Measurements from ENCODE around the gene KRTAP12-2. TPM values are rescaled to one million over a fixed set of nuclear protein-coding genes. Genes with fewer than 3 reads are reported as not detected.

Gene KRTAP12-2
- total and polyA plus RNA-seq, 4 experiments from 2014 or later, result not detected

DNA sequence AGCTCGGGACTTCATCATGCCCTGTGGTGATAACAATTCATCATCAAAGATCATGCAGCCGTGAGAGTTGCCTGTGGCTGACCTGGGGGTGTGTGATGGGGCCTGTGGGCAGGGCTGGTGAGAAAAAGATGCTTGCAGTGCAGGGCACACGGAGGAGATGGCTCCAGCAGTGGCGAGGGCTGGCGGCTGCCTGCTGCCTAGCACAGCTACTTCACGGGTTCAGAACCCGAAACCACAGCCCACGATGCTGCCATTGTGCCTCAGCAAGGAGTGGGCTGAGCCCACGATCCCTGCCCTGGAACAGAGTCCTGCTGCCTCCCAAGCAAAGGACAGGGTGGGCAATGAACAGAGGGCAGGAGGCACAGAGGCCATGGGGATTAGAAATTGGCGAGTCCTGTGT, 40.5 kb downstream of the KRTAP12-2 start:
- Histone ChIP-seq H3K27me3 (ENCODE audit: insufficient read depth, low read length) (no peaks in the 10 kb centered on the region), H3K27ac (ENCODE audit: low read depth, low read length) (no peak overlapping the region), H3K4me1 (ENCODE audit: insufficient read depth, low read length) (peaks cover 26% of the 10 kb centered on the region), H3K36me3 (ENCODE audit: insufficient read depth, low read length) (no peaks in the 10 kb centered on the region), H3K4me3 (ENCODE audit: low read length in 2 of 2) (no peak overlapping the region), H3K9me3 (ENCODE audit: control insufficient read depth in 1 of 2, low read length in 2 of 2) (peaks cover 0 to 4% of the 10 kb centered on the region in 2 donors)
- intact Hi-C loops (cut with micrococcal nuclease), result no loop called here
- Mint-ChIP-seq H3K4me1 (peaks cover 10 to 34% (median 26%) of the 10 kb centered on the region in 4 donors), H3K36me3 (peaks cover 16 to 40% of the 10 kb centered on the region in 2 donors), H3K27me3 (no peaks in the 10 kb centered on the region), H3K9me3 (peaks cover 2 to 43% (median 39%) of the 10 kb centered on the region in 8 donors), H3K27ac (no peak overlapping the region), H3K4me3 (peak overlapping the region in 1 of 8 donors; percentile 29)
- CTCF ChIA-PET (ENCODE audit: partially characterized antibody), result interaction anchor here (1.3 kb wide), 1 partner anchor 116 kb away, joined by 3 read pairs; no protein-coding TSS in a partner anchor
- DNase-seq, result no peak
- POLR2A ChIA-PET (ENCODE audit: partially characterized antibody), result interaction anchor here (1.2 to 1.7 kb wide), 2 partner anchors 27 to 32 kb away, joined by 4 read pairs; partner anchors contain the start of gene KRTAP12-3

DNA sequence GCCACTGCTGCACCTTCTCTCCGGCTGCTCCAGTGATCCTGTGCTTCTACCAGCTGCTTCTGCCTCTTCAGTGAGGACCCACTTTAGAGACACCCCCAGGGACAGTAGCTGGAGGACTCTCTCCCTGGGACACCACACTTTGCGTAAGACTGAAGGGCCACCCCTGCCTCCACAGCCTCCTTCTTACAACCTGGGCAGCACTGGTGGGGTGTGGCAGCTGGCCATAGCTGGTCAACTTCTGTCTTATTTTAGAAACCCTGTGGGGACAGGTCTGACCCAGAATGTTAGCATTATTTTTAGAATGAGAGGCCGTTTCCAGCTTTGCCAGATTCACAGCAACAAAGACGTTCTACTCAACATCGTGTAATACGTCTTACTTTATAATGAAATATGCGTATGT, 41.0 kb downstream of the KRTAP12-2 start:
- POLR2A ChIA-PET (ENCODE audit: partially characterized antibody), result interaction anchor here (1.2 to 1.7 kb wide), 2 partner anchors 28 to 32 kb away, joined by 4 read pairs; partner anchors contain the start of gene KRTAP12-3
- peaks cover 12 to 33% (median 24%) of the 10 kb centered on the region in 4 donors for H3K4me1 Mint-ChIP-seq

DNA sequence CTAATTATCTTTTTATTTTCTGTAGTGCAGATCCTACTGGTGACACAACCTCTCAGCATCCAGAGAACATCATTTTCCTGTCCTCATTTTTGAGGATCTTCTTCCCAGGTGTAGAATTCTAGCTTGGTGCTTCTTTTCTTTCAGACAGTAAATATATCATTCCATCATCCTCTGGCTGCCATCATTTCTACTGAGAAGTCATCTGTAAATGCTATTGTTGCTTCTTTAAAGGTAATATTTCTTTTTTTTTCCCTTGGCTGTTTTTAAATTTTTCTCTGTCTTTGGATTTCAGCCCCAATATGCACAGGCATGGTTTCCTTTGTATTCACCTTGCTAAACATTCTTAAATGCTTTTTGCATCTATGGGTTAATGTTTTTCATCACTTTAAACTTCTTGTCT, 43.2 kb downstream of the KRTAP12-2 start:
- H3K4me3 ChIP-seq (ENCODE audit: low read length in 2 of 2), result no peak overlapping the region
- Mint-ChIP-seq H3K36me3 (peaks cover 26 to 46% of the 10 kb centered on the region in 2 donors), H3K4me3 (no peak overlapping the region), H3K4me1 (peaks cover 23 to 37% (median 29%) of the 10 kb centered on the region in 4 donors), H3K9me3 (peaks cover 2 to 49% (median 42%) of the 10 kb centered on the region in 8 donors), H3K27me3 (no peaks in the 10 kb centered on the region), H3K27ac (peak overlapping the region in 1 of 7 donors; percentile 68)
- no peak overlapping the region for H3K27ac ChIP-seq (ENCODE audit: low read depth, low read length)
- no peaks in the 10 kb centered on the region for H3K27me3 ChIP-seq (ENCODE audit: insufficient read depth, low read length)
- intact Hi-C loops (cut with micrococcal nuclease), result no loop called here
- no peak for DNase-seq
- CTCF ChIA-PET (ENCODE audit: partially characterized antibody), result no interaction called here
- no peaks in the 10 kb centered on the region for H3K36me3 ChIP-seq (ENCODE audit: insufficient read depth, low read length)
- POLR2A ChIA-PET (ENCODE audit: partially characterized antibody), result interaction anchor here (1.3 to 5.4 kb wide), 2 partner anchors 34 to 35 kb away, joined by 3 to 89 read pairs; partner anchors contain the start of gene KRTAP12-3
- H3K9me3 ChIP-seq (ENCODE audit: control insufficient read depth in 1 of 2, low read length in 2 of 2), result no peaks in the 10 kb centered on the region
- peaks cover 20% of the 10 kb centered on the region for H3K4me1 ChIP-seq (ENCODE audit: insufficient read depth, low read length)

More for the DNA sequence above, 41.0 kb downstream of the KRTAP12-2 start:
- H3K4me3 Mint-ChIP-seq, result no peak overlapping the region
- Histone ChIP-seq H3K27ac (ENCODE audit: low read depth, low read length) (no peak overlapping the region), H3K4me3 (ENCODE audit: low read length in 2 of 2) (no peak overlapping the region), H3K4me1 (ENCODE audit: insufficient read depth, low read length) (peaks cover 25% of the 10 kb centered on the region), H3K9me3 (ENCODE audit: control insufficient read depth in 1 of 2, low read length in 2 of 2) (peaks cover 0 to 4% of the 10 kb centered on the region in 2 donors), H3K36me3 (ENCODE audit: insufficient read depth, low read length) (no peaks in the 10 kb centered on the region), H3K27me3 (ENCODE audit: insufficient read depth, low read length) (no peaks in the 10 kb centered on the region)
- H3K27ac Mint-ChIP-seq, result no peak overlapping the region
- DNase-seq, result no peak
- H3K9me3 Mint-ChIP-seq, result peaks cover 2 to 40% (median 36%) of the 10 kb centered on the region in 8 donors
- intact Hi-C loops (cut with micrococcal nuclease), result no loop called here
- H3K36me3 Mint-ChIP-seq, result peaks cover 17 to 37% of the 10 kb centered on the region in 2 donors
- CTCF ChIA-PET (ENCODE audit: partially characterized antibody), result interaction anchor here (1.3 kb wide), 2 partner anchors 32 to 117 kb away, joined by 3 to 5 read pairs; partner anchors contain the start of gene KRTAP12-3
- no peaks in the 10 kb centered on the region for H3K27me3 Mint-ChIP-seq

DNA sequence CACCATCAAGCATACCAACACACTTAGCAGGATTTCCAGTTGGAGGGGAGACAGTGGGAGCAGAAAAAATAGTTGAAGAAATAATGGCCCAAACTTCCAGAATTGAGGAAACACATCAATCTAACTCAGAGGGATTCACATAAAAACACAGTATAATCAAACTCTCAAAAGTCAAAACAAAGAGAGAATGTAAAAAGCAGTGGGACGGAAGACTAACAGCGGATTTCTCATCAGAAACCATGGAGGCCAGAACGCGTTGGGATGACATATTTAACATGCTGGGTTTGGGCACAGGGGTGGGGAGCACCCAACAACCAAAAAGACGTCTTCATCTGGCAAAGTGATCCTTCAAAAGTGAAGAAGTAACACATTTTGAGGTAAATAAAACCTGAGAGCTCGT, 46.8 kb downstream of the KRTAP12-2 start:
- H3K27ac ChIP-seq (ENCODE audit: low read depth, low read length), result no peak overlapping the region
- ChIA-PET POLR2A (ENCODE audit: partially characterized antibody) (interaction anchor here (1.1 to 5.4 kb wide), 7 partner anchors 11 to 109 kb away, joined by 3 to 89 read pairs (median 16); partner anchors contain the start of genes KRTAP12-2, KRTAP12-3 and KRTAP12-4), CTCF (ENCODE audit: partially characterized antibody) (interaction anchor here (0.7 to 2.8 kb wide), 5 partner anchors 12 to 123 kb away, joined by 3 to 19 read pairs (median 8); partner anchors contain the start of gene KRTAP12-4)
- H3K36me3 ChIP-seq (ENCODE audit: insufficient read depth, low read length), result no peaks in the 10 kb centered on the region
- H3K4me1 ChIP-seq (ENCODE audit: insufficient read depth, low read length), result peaks cover 43% of the 10 kb centered on the region
- Mint-ChIP-seq H3K27me3 (no peaks in the 10 kb centered on the region), H3K27ac (peak overlapping the region; percentile 50 to 96 (median 93)), H3K4me3 (peak overlapping the region in 4 of 8 donors; percentile 22 to 81 (median 56)), H3K36me3 (peaks cover 26 to 43% of the 10 kb centered on the region in 2 donors), H3K9me3 (peaks cover 2 to 48% (median 42%) of the 10 kb centered on the region in 8 donors), H3K4me1 (peaks cover 31 to 61% (median 47%) of the 10 kb centered on the region in 4 donors)
- intact Hi-C loops (cut with micrococcal nuclease), result loop anchor here (1.0 to 10.0 kb wide), 2 partner anchors 37 to 75 kb away; partner anchors contain the start of genes KRTAP10-1 and KRTAP12-3
- no peak for DNase-seq
- no peak overlapping the region for H3K4me3 ChIP-seq (ENCODE audit: low read length in 2 of 2)
- no peaks in the 10 kb centered on the region for H3K27me3 ChIP-seq (ENCODE audit: insufficient read depth, low read length)
- no peaks in the 10 kb centered on the region for H3K9me3 ChIP-seq (ENCODE audit: control insufficient read depth in 1 of 2, low read length in 2 of 2)

DNA sequence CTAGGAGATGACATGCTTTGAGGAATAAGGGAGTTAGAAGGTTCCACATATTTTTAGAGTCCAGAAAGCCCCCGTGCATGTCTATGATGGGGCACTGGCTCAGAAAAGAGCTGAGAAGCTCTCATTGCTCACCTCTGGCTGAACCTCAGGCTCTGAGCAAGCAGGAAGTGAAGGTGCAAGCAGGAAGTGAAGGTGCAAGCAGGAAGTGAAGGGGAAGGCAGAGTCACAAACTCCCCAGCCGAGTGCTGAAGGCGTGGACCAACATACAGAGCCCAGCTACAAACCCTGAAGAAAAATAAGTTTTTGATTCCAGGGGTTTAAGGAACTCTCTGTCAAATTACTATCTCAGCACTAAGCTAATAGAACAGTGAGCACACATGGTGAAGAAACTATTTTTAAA, 47.8 kb downstream of the KRTAP12-2 start:
- H3K4me3 Mint-ChIP-seq, result peak overlapping the region; percentile 39 to 81 (median 68)
- H3K27ac Mint-ChIP-seq, result peak overlapping the region; percentile 83 to 96 (median 93)
- H3K9me3 ChIP-seq (ENCODE audit: control insufficient read depth in 1 of 2, low read length in 2 of 2), result no peaks in the 10 kb centered on the region
- POLR2A ChIA-PET (ENCODE audit: partially characterized antibody), result interaction anchor here (0.7 to 5.4 kb wide), 15 partner anchors 12 to 255 kb away, joined by 3 to 89 read pairs (median 5); partner anchors contain the start of genes KRTAP10-12, KRTAP12-2, KRTAP12-3 and KRTAP12-4
- peak overlapping the region in 1 of 2 donors; percentile 12 for H3K4me3 ChIP-seq (ENCODE audit: low read length in 2 of 2)
- DNase-seq, result peak; percentile 72 to 80 (median 78)
- H3K27me3 Mint-ChIP-seq, result no peaks in the 10 kb centered on the region
- H3K9me3 Mint-ChIP-seq, result peaks cover 2 to 41% (median 34%) of the 10 kb centered on the region in 8 donors
- H3K4me1 ChIP-seq (ENCODE audit: insufficient read depth, low read length), result peaks cover 43% of the 10 kb centered on the region
- peaks cover 31 to 60% (median 50%) of the 10 kb centered on the region in 4 donors for H3K4me1 Mint-ChIP-seq
- CTCF ChIA-PET (ENCODE audit: partially characterized antibody), result interaction anchor here (0.9 to 2.8 kb wide), 11 partner anchors 11 to 124 kb away, joined by 3 to 19 read pairs (median 6); partner anchors contain the start of genes KRTAP12-3 and KRTAP12-4
- intact Hi-C loops (cut with micrococcal nuclease), result loop anchor here (1.0 to 10.0 kb wide), 2 partner anchors 38 to 74 kb away; partner anchors contain the start of genes KRTAP10-1 and KRTAP12-3
- H3K27me3 ChIP-seq (ENCODE audit: insufficient read depth, low read length), result no peaks in the 10 kb centered on the region
- peaks cover 24 to 35% of the 10 kb centered on the region in 2 donors for H3K36me3 Mint-ChIP-seq
- peak overlapping the region; percentile 40 for H3K27ac ChIP-seq (ENCODE audit: low read depth, low read length)
- H3K36me3 ChIP-seq (ENCODE audit: insufficient read depth, low read length), result no peaks in the 10 kb centered on the region

DNA sequence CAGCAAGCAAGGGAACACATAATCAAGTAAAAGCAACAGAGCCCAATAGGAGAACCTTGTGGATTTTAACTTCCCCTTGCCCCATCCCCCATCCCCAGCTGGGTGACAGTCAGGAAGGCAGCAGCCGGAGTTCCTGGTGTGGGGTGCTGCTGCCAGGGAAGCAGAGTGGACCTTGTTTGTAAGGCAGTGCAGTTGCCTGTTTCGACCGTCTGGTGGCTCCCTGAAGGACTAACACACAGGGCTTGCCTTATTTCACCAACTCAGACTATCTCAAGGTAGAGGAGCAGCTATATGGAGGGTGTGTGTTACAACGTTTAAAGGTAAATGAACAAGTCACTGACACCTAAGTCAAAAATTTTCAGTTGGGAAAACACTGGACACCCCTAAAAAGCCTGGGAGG, 48.2 kb downstream of the KRTAP12-2 start:
- peaks cover 2 to 37% (median 30%) of the 10 kb centered on the region in 8 donors for H3K9me3 Mint-ChIP-seq
- peak overlapping the region; percentile 83 to 96 (median 93) for H3K27ac Mint-ChIP-seq
- H3K4me1 Mint-ChIP-seq, result peaks cover 31 to 60% (median 48%) of the 10 kb centered on the region in 4 donors
- peak overlapping the region; percentile 39 to 81 (median 68) for H3K4me3 Mint-ChIP-seq
- H3K4me3 ChIP-seq (ENCODE audit: low read length in 2 of 2), result peak overlapping the region in 1 of 2 donors; percentile 12
- ChIA-PET CTCF (ENCODE audit: partially characterized antibody) (interaction anchor here (0.9 to 2.8 kb wide), 10 partner anchors 11 to 124 kb away, joined by 3 to 19 read pairs (median 7); partner anchors contain the start of genes KRTAP12-3 and KRTAP12-4), POLR2A (ENCODE audit: partially characterized antibody) (interaction anchor here (1.0 to 5.4 kb wide), 13 partner anchors 12 to 124 kb away, joined by 3 to 89 read pairs (median 5); partner anchors contain the start of genes KRTAP10-12, KRTAP12-2, KRTAP12-3 and KRTAP12-4)
- H3K4me1 ChIP-seq (ENCODE audit: insufficient read depth, low read length), result peaks cover 43% of the 10 kb centered on the region
- H3K27ac ChIP-seq (ENCODE audit: low read depth, low read length), result peak overlapping the region; percentile 40
- no peaks in the 10 kb centered on the region for H3K36me3 ChIP-seq (ENCODE audit: insufficient read depth, low read length)
- H3K27me3 ChIP-seq (ENCODE audit: insufficient read depth, low read length), result no peaks in the 10 kb centered on the region
- H3K36me3 Mint-ChIP-seq, result peaks cover 22 to 31% of the 10 kb centered on the region in 2 donors
- H3K9me3 ChIP-seq (ENCODE audit: control insufficient read depth in 1 of 2, low read length in 2 of 2), result no peaks in the 10 kb centered on the region
- intact Hi-C loops (cut with micrococcal nuclease), result loop anchor here (10.0 kb wide), 1 partner anchor 74 kb away; the partner anchor contains the start of gene KRTAP10-1
- no peak for DNase-seq
- no peaks in the 10 kb centered on the region for H3K27me3 Mint-ChIP-seq

All from CD4-positive, alpha-beta memory T cell (primary cell).